ENCODE data around the gene IL4R.

GRCh38 chr16:27314986-27315332 lies 1.2 kb downstream of the IL4R start:
- TF ChIP-seq, protein P1, sequence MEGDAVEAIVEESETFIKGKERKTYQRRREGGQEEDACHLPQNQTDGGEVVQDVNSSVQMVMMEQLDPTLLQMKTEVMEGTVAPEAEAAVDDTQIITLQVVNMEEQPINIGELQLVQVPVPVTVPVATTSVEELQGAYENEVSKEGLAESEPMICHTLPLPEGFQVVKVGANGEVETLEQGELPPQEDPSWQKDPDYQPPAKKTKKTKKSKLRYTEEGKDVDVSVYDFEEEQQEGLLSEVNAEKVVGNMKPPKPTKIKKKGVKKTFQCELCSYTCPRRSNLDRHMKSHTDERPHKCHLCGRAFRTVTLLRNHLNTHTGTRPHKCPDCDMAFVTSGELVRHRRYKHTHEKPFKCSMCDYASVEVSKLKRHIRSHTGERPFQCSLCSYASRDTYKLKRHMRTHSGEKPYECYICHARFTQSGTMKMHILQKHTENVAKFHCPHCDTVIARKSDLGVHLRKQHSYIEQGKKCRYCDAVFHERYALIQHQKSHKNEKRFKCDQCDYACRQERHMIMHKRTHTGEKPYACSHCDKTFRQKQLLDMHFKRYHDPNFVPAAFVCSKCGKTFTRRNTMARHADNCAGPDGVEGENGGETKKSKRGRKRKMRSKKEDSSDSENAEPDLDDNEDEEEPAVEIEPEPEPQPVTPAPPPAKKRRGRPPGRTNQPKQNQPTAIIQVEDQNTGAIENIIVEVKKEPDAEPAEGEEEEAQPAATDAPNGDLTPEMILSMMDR (IDR thresholded peaks at IDR 0.05; ENCODE audit: low read depth, low read length, poor library complexity, severe bottlenecking), result no peak
- no peak for TF ChIP-seq EZH2phosphoT487 (IDR thresholded peaks at IDR 0.05; ENCODE audit: borderline replicate concordance, low read length)

All from DOHH2 (cell line).